Endothelial cell of umbilical vein (primary cell): ENCODE results near the gene HSCB. TPM values are rescaled to one million over a fixed set of nuclear protein-coding genes. Genes with fewer than 3 reads are reported as not detected.

Experiments
- BruUV-seq: library from RNA; stranded (reverse); fragments of 400-500 nt; replicated peaks from 2 replicates; lab custom pipeline; 2021; lab: Mats Ljungman, UMichigan
- CTCF ChIA-PET: fragments of 300-600, 350-600 bp; sonication (Branson Sonifier 250); formaldehyde crosslinking; loops from one replicate; lab custom pipeline; 2021; ENCODE audit warnings: antibody characterized with exemption, inconsistent platforms; lab: Charles Lee
- POLR2A ChIA-PET: fragments of 300-600, 350-600 bp; sonication (Branson Sonifier 250); formaldehyde crosslinking; loops from one replicate; lab custom pipeline; 2021; ENCODE audit warnings: antibody characterized with exemption, inconsistent platforms; lab: Charles Lee
- DNase-seq: peaks from one replicate; pipeline ENCODE4 v3.0.0-alpha.2; 2011; ENCODE audit warnings: low read depth, low spot score
- FAIRE-seq: peaks from 2 replicates; lab custom pipeline; 2011; peaks lifted over from hg19 to GRCh38; lab: Jason Lieb, UNC
- H2AFZ ChIP-seq: 2 replicates; pipeline ENCODE4 v1.6.0; 2012; ENCODE audit warnings: low read depth, low read length, control low read depth, inconsistent platforms
- H3K27ac ChIP-seq: 2 replicates; pipeline ENCODE4 v1.5.1; 2011; ENCODE audit warnings: low read depth, mild to moderate bottlenecking, control low read depth, low read length, moderate library complexity; ENCODE audit not compliant: insufficient read depth
- H3K27me3 ChIP-seq, 2 experiments: 2 replicates each; pipeline versions ENCODE4 v1.6.0 to v1.6.1; 2011; ENCODE audit warnings: low read length in 2 of 2, mixed read lengths in 1 of 2; ENCODE audit not compliant: control insufficient read depth in 2 of 2, insufficient read depth in 2 of 2
- H3K36me3 ChIP-seq, 2 experiments: 2 replicates in 1 of 2; 3 replicates in 1 of 2; pipeline ENCODE4 v1.5.1; 2011; ENCODE audit warnings: low read length in 2 of 2, mild to moderate bottlenecking in 1 of 2, moderate library complexity in 1 of 2; ENCODE audit not compliant: control insufficient read depth in 2 of 2, insufficient read depth in 2 of 2; ENCODE audit errors: extremely low read depth in 1 of 2
- H3K4me1 ChIP-seq: 3 replicates; pipeline ENCODE4 v1.5.1; 2011; ENCODE audit warnings: mild to moderate bottlenecking, low read length; ENCODE audit not compliant: control insufficient read depth, insufficient read depth; ENCODE audit errors: extremely low read depth
- H3K4me2 ChIP-seq: 2 replicates; pipeline ENCODE4 v1.6.1; 2011; ENCODE audit warnings: low read length, control low read depth, mixed read lengths; ENCODE audit not compliant: insufficient read depth
- H3K4me3 ChIP-seq, 3 experiments: fragments of 200-600 bp in 1 of 3; sonication (generic), shearing (Covaris generic) in 1 of 3; replicated peaks in 1 of 3; 2 replicates each; pipeline ENCODE4 v1.5.1; 2011 to 2016; ENCODE audit warnings: control low read depth in 3 of 3, low read length in 3 of 3, mild to moderate bottlenecking in 2 of 3, inconsistent platforms in 1 of 3, low read depth in 1 of 3, moderate library complexity in 1 of 3; ENCODE audit not compliant: insufficient read depth in 1 of 3
- H3K79me2 ChIP-seq: 2 replicates; pipeline ENCODE4 v1.6.0; 2012; ENCODE audit warnings: low read length, inconsistent platforms; ENCODE audit not compliant: control insufficient read depth, insufficient read depth
- H3K9ac ChIP-seq: replicated peaks from 2 replicates; pipeline ENCODE3; 2011; ENCODE audit warnings: low read length, control low read depth; ENCODE audit not compliant: insufficient read depth; ENCODE audit errors: extremely low read depth
- H3K9me1 ChIP-seq: replicated peaks from 3 replicates; pipeline ENCODE4 v1.6.0; 2011; ENCODE audit warnings: mild to moderate bottlenecking, low read length; ENCODE audit not compliant: control insufficient read depth, insufficient read depth; ENCODE audit errors: extremely low read depth
- H3K9me3 ChIP-seq: replicated peaks from 2 replicates; pipeline ENCODE4 v1.5.1; 2012; ENCODE audit warnings: low read length, inconsistent platforms; ENCODE audit not compliant: control insufficient read depth, insufficient read depth
- H4K20me1 ChIP-seq: replicated peaks from 2 replicates; pipeline ENCODE3; 2011; ENCODE audit warnings: mild to moderate bottlenecking, low read length; ENCODE audit not compliant: control insufficient read depth, insufficient read depth; ENCODE audit errors: extremely low read depth
- EZH2 ChIP-seq: IDR thresholded peaks from 2 replicates; pipeline ENCODE4 v1.6.1; 2012; ENCODE audit warnings: borderline replicate concordance, low read depth, mild to moderate bottlenecking, moderate library complexity, low read length, inconsistent platforms; ENCODE audit not compliant: severe bottlenecking
- FOS ChIP-seq: IDR thresholded peaks from 2 replicates; pipeline ENCODE4 v1.6.1; 2011; ENCODE audit warnings: mild to moderate bottlenecking, low read length, moderate library complexity, borderline replicate concordance; ENCODE audit not compliant: insufficient read depth
- GATA2 ChIP-seq: IDR thresholded peaks from 2 replicates; pipeline ENCODE4 v1.7.0; 2011; ENCODE audit warnings: low read depth, mild to moderate bottlenecking, moderate library complexity, mixed read lengths, low read length; ENCODE audit not compliant: insufficient read length, insufficient read depth
- JUN ChIP-seq: IDR thresholded peaks from 2 replicates; pipeline ENCODE4 v1.6.1; 2011; ENCODE audit warnings: borderline replicate concordance, low read depth; ENCODE audit not compliant: insufficient read length, insufficient read depth
- MAX ChIP-seq: IDR thresholded peaks from 2 replicates; pipeline ENCODE4 v1.6.1; 2011; ENCODE audit not compliant: insufficient read depth, insufficient read length
- MYC ChIP-seq: IDR thresholded peaks from one replicate; pipeline ENCODE4 v1.6.1; 2011; ENCODE audit warnings: mild to moderate bottlenecking, low read depth, low read length
- POLR2A ChIP-seq: IDR thresholded peaks from 2 replicates; pipeline ENCODE4 v1.6.1; 2012; ENCODE audit warnings: low read depth, mild to moderate bottlenecking, control low read depth, low read length
- POLR2AphosphoS5 ChIP-seq: IDR thresholded peaks from 2 replicates; pipeline ENCODE4 v1.6.1; 2012; ENCODE audit warnings: low read depth, mild to moderate bottlenecking, control low read depth, low read length, moderate library complexity; ENCODE audit not compliant: insufficient read depth
- dilution Hi-C: fragments of 300-500 bp; cut with MboI; formaldehyde crosslinking; loops from one replicate; pipeline ENCODE4 v1.15.0; 2019; ENCODE audit warnings: low sequenced_read_pairs; ENCODE audit not compliant: extremely low pct_ligation_motif_present
- intact Hi-C: fragments of 100-400 bp; cut with micrococcal nuclease; formaldehyde crosslinking; loops from one replicate; pipeline ENCODE4 v1.10.0; 2022
- polyA plus RNA-seq, 4 experiments: library from polyadenylated mRNA; depleted of rRNA in 3 of 4; stranded (reverse) in 3 of 4; unstranded in 1 of 4; fragments of >200 nt; gene quantifications; 2 replicates each; pipeline versions ENCODE4 v1.2.1 to v1.2.3, GENCODE V29; 2011 to 2012; ENCODE audit warnings: missing spikeins in 1 of 4
- total RNA-seq: library from RNA; stranded (reverse); gene quantifications from 2 replicates; pipeline ENCODE4 v1.2.3, GENCODE V29; 2021
- TF ChIP-seq, protein P1 (sequence below), 2 donors: IDR thresholded peaks; 1 replicate in 1 of 2; 2 replicates in 1 of 2; pipeline ENCODE4 v1.5.1; 2011; ENCODE audit warnings: low read length in 2 of 2, mild to moderate bottlenecking in 2 of 2, moderate library complexity in 2 of 2, control low read depth in 1 of 2, inconsistent platforms in 1 of 2, low read depth in 1 of 2; ENCODE audit not compliant: insufficient read depth in 1 of 2; ENCODE audit errors: extremely low read depth in 1 of 2

Gene HSCB
- total and polyA plus RNA-seq, 2 donors (not counting 3 experiments of a cell fraction or from before 2014, with no cell fraction given), result 18.4 to 20.3 TPM

DNA sequence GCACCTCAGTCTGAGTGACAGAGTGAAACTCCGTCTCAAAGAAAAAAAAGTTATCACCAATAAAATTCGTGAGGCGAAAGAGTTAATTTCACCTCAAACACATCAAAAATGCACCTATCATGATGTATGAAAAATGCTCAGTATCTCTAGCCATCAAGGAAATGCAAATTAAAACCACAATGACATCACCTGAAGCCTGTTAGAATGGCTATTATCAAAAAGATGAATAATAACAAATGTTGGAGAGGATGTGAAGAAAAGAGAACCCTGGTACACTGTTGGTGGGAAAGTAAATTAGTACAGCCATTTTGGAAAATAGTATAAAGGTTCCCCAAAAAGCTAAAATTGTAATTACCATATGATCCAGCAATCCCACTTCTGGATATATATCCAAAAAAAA lies 23.8 kb upstream of the HSCB start:
- Histone ChIP-seq H4K20me1 (no peaks in the 10 kb centered on the region), H3K36me3 (peaks cover 0 to 4% of the 10 kb centered on the region in 2 experiments), H3K27me3 (no peaks in the 10 kb centered on the region), H3K9ac (no peak overlapping the region), H2AFZ (no peak overlapping the region), H3K79me2 (no peaks in the 10 kb centered on the region), H3K4me1 (no peaks in the 10 kb centered on the region), H3K9me3 (no peaks in the 10 kb centered on the region), H3K4me3 (no peak overlapping the region), H3K4me2 (no peak overlapping the region), H3K27ac (no peak overlapping the region), H3K9me1 (no peaks in the 10 kb centered on the region)
- no TSS peak for BruUV-seq
- CTCF ChIA-PET, result no interaction called here
- no peak for DNase-seq
- intact Hi-C loops (no loop called here), dilution Hi-C loops (no loop called here)
- no peak for FAIRE-seq
- no peak for TF ChIP-seq GATA2
- no peak for TF ChIP-seq POLR2AphosphoS5
- no peak for TF ChIP-seq POLR2A
- TF ChIP-seq MYC, result no peak
- TF ChIP-seq, protein P1, sequence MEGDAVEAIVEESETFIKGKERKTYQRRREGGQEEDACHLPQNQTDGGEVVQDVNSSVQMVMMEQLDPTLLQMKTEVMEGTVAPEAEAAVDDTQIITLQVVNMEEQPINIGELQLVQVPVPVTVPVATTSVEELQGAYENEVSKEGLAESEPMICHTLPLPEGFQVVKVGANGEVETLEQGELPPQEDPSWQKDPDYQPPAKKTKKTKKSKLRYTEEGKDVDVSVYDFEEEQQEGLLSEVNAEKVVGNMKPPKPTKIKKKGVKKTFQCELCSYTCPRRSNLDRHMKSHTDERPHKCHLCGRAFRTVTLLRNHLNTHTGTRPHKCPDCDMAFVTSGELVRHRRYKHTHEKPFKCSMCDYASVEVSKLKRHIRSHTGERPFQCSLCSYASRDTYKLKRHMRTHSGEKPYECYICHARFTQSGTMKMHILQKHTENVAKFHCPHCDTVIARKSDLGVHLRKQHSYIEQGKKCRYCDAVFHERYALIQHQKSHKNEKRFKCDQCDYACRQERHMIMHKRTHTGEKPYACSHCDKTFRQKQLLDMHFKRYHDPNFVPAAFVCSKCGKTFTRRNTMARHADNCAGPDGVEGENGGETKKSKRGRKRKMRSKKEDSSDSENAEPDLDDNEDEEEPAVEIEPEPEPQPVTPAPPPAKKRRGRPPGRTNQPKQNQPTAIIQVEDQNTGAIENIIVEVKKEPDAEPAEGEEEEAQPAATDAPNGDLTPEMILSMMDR (IDR thresholded peaks at IDR 0.05; ENCODE audit: extremely low read depth in 1 of 2, insufficient read depth in 1 of 2, low read depth in 1 of 2, low read length in 2 of 2), result no peak
- no peak for TF ChIP-seq EZH2
- POLR2A ChIA-PET, result no interaction called here

DNA sequence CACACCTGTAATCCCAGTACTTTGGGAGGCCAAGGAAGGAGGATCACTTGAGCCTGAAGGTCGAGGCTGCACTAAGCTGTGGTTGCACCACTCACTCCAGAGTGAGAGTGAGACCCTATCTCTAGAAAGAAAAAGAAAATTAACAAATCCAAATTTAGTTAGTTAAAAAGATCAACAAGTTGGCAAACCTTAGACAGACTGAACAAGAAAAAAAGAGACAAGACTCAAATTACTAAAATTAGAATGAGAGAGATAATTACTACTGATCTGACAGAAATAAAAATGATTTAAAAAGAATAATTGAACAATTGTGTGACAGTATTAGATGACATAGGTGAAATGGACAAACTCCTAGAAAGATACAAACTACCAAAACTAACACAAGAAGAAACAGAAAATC lies 13.8 kb upstream of the HSCB start:
- H3K36me3 ChIP-seq, result peaks cover 0 to 2% of the 10 kb centered on the region in 2 experiments
- no peaks in the 10 kb centered on the region for H3K4me1 ChIP-seq
- no peaks in the 10 kb centered on the region for H3K79me2 ChIP-seq
- intact Hi-C loops, result no loop called here
- no peak overlapping the region for H3K4me2 ChIP-seq
- H2AFZ ChIP-seq, result no peak overlapping the region
- TF ChIP-seq GATA2 (no peak), POLR2A (no peak), MYC (no peak), EZH2 (no peak), FOS (no peak), MAX (no peak), POLR2AphosphoS5 (no peak), JUN (no peak)
- TF ChIP-seq, protein P1 (IDR thresholded peaks at IDR 0.05; ENCODE audit: extremely low read depth in 1 of 2, insufficient read depth in 1 of 2, low read depth in 1 of 2, low read length in 2 of 2), result no peak
- DNase-seq (no peak), FAIRE-seq (no peak)
- no peaks in the 10 kb centered on the region for H4K20me1 ChIP-seq
- no peak overlapping the region for H3K27ac ChIP-seq
- CTCF ChIA-PET, result interaction anchor here (1.7 kb wide), 1 partner anchor 127 kb away, joined by 3 read pairs; no protein-coding TSS in a partner anchor
- no peaks in the 10 kb centered on the region for H3K9me3 ChIP-seq
- no TSS peak for BruUV-seq
- H3K9ac ChIP-seq, result no peak overlapping the region
- no peak overlapping the region for H3K4me3 ChIP-seq
- no peaks in the 10 kb centered on the region for H3K9me1 ChIP-seq
- dilution Hi-C loops, result no loop called here
- H3K27me3 ChIP-seq, result no peaks in the 10 kb centered on the region
- POLR2A ChIA-PET, result no interaction called here
